HG02678 (cell line): ENCODE results near the gene CLEC20A.

Experiments used
- ATAC-seq: cut with Tn5 transposase; IDR thresholded peaks from one replicate; pipeline ENCODE4 v1.9.1; 2021; ENCODE audit warnings: mild to moderate bottlenecking, moderate library complexity; ENCODE audit not compliant: unreplicated experiment

CLEC20A gene

GRCh38 chr1:178500936-178501554 lies 4.3 kb upstream of the CLEC20A start:
- ATAC-seq, result no peak

- ATAC-seq, result no peak
Measured at GRCh38 chr1:178500091-178500770, 3.5 kb upstream of the CLEC20A start.

GRCh38 chr1:178498896-178499675 lies 2.3 kb upstream of the CLEC20A start:
- no peak for ATAC-seq

- ATAC-seq, result no peak
Measured at GRCh38 chr1:178497903-178498478, 1.2 kb upstream of the CLEC20A start.

GRCh38 chr1:178495741-178496409 lies 889 bp downstream of the CLEC20A start:
- ATAC-seq, result no peak

GRCh38 chr1:178495158-178495557 lies 1.6 kb downstream of the CLEC20A start:
- ATAC-seq, result no peak

- ATAC-seq, result no peak
Measured at GRCh38 chr1:178494569-178494971, 2.2 kb downstream of the CLEC20A start.

- ATAC-seq, result no peak
Measured at GRCh38 chr1:178493301-178493741, 3.4 kb downstream of the CLEC20A start.

- no peak for ATAC-seq
Measured at GRCh38 chr1:178492341-178492740, 4.4 kb downstream of the CLEC20A start.

GRCh38 chr1:178491721-178492120 lies 5.0 kb downstream of the CLEC20A start:
- no peak for ATAC-seq

- no peak for ATAC-seq
Measured at GRCh38 chr1:178490967-178491366, 5.8 kb downstream of the CLEC20A start.

GRCh38 chr1:178490136-178490535 lies 6.6 kb downstream of the CLEC20A start:
- ATAC-seq, result no peak

- ATAC-seq, result no peak
Measured at GRCh38 chr1:178489399-178489798, 7.4 kb downstream of the CLEC20A start.

GRCh38 chr1:178488393-178488792 lies 8.4 kb downstream of the CLEC20A start:
- no peak for ATAC-seq

GRCh38 chr1:178487070-178487615 lies 9.6 kb downstream of the CLEC20A start:
- peak; percentile 25 for ATAC-seq

- ATAC-seq, result peak; percentile 70
Measured at GRCh38 chr1:178486100-178487069, 10.4 kb downstream of the CLEC20A start.

GRCh38 chr1:178485541-178485981 lies 11.2 kb downstream of the CLEC20A start:
- ATAC-seq, result no peak

- ATAC-seq, result no peak
Measured at GRCh38 chr1:178484698-178485225, 12.0 kb downstream of the CLEC20A start.
